GM18517 (cell line): ENCODE measurements around the gene SIN3A.
"Not testable (repeated sequence)": the region's sequence is repeated elsewhere in the genome, so short reads cannot be mapped to it uniquely, and the experiment has no call there.

Experiments
- ATAC-seq: cut with Tn5 transposase; IDR thresholded peaks from one replicate; pipeline ENCODE4 v1.9.1; 2021; ENCODE audit warnings: mild to moderate bottlenecking, moderate library complexity; ENCODE audit not compliant: unreplicated experiment

SIN3A gene

GRCh38 chr15:75358771-75359536, 92.5 kb downstream of the SIN3A start:
- no peak for ATAC-seq

GRCh38 chr15:75357976-75358673, 93.4 kb downstream of the SIN3A start:
- ATAC-seq = no peak

GRCh38 chr15:75356517-75356916, 95.0 kb downstream of the SIN3A start:
- ATAC-seq = no peak

- no peak for ATAC-seq
These were observed 95.5 kb downstream of the SIN3A start for GRCh38 chr15:75356006-75356405.

GRCh38 chr15:75355369-75355768, 96.1 kb downstream of the SIN3A start:
- no peak for ATAC-seq

- ATAC-seq = no peak
These were observed 97.0 kb downstream of the SIN3A start for GRCh38 chr15:75354454-75354853.

- ATAC-seq = no peak
These were observed 97.9 kb downstream of the SIN3A start for GRCh38 chr15:75353604-75354003.

- ATAC-seq = no peak
These were observed 99.1 kb downstream of the SIN3A start for GRCh38 chr15:75352186-75353080.

- ATAC-seq = no peak
These were observed 100.7 kb downstream of the SIN3A start for GRCh38 chr15:75350601-75351361.

GRCh38 chr15:75349851-75350588, 101.5 kb downstream of the SIN3A start:
- no peak for ATAC-seq

GRCh38 chr15:75349351-75349669, 102.2 kb downstream of the SIN3A start:
- not testable (repeated sequence) for ATAC-seq

- no peak for ATAC-seq
These were observed 102.7 kb downstream of the SIN3A start for GRCh38 chr15:75348562-75349350.

GRCh38 chr15:75348034-75348561, 103.4 kb downstream of the SIN3A start:
- no peak for ATAC-seq

- no peak for ATAC-seq
These were observed 104.1 kb downstream of the SIN3A start for GRCh38 chr15:75347222-75348033.

- no peak for ATAC-seq
These were observed 104.7 kb downstream of the SIN3A start, which contains the start of gene NEIL1 for GRCh38 chr15:75346796-75347221. Gene NEIL1 (plus strand): TSS chr15:75347039. CDS start chr15:75348906, 1,867 bp downstream.

- ATAC-seq = not testable (repeated sequence)
These were observed 107.5 kb downstream of the SIN3A start for GRCh38 chr15:75343953-75344352.

- ATAC-seq = no peak
These were observed 109.3 kb downstream of the SIN3A start for GRCh38 chr15:75342221-75342620.
